H1 (cell line): ENCODE measurements around the gene ZNF337. TPM values are rescaled to one million over a fixed set of nuclear protein-coding genes. Genes with fewer than 3 reads are reported as not detected.

Experiments
- BACH1 ChIP-seq: IDR thresholded peaks from 2 replicates; pipeline ENCODE4 v1.6.1; 2012; ENCODE audit warnings: low read length, improper control_type of control experiment
- JUND ChIP-seq: IDR thresholded peaks from 2 replicates; pipeline ENCODE4 v1.6.1; 2011; ENCODE audit warnings: mild to moderate bottlenecking, improper control_type of control experiment, low read length
- NANOG ChIP-seq: IDR thresholded peaks from 2 replicates; pipeline ENCODE4 v1.6.1; 2011; ENCODE audit warnings: low read length, low read depth, mild to moderate bottlenecking, inconsistent platforms; ENCODE audit not compliant: insufficient read depth, poor library complexity, severe bottlenecking
- POLR2A ChIP-seq, 2 experiments: IDR thresholded peaks; 1 replicate in 1 of 2; 2 replicates in 1 of 2; pipeline ENCODE4 v1.6.1; 2011; ENCODE audit warnings: low read depth in 2 of 2, low read length in 2 of 2, mild to moderate bottlenecking in 2 of 2; ENCODE audit errors: control extremely low read depth in 1 of 2
- RFX5 ChIP-seq: IDR thresholded peaks from 2 replicates; pipeline ENCODE4 v1.6.1; 2011; ENCODE audit warnings: low read depth, low read length, improper control_type of control experiment, borderline replicate concordance
- SIRT6 ChIP-seq: IDR thresholded peaks from one replicate; pipeline ENCODE4 v1.7.1; 2012; ENCODE audit warnings: low read length, inconsistent platforms
- SP1 ChIP-seq: IDR thresholded peaks from 2 replicates; pipeline ENCODE4 v1.6.1; 2011; ENCODE audit warnings: low read depth, low read length
- SUZ12 ChIP-seq: fragments of 200-600 bp; sonication (generic); IDR thresholded peaks from 2 replicates; pipeline ENCODE4 v1.6.1; 2012; ENCODE audit warnings: mild to moderate bottlenecking, inconsistent platforms, low read length, moderate library complexity, mixed read lengths
- polyA plus RNA-seq, 7 experiments: library from polyadenylated mRNA; depleted of rRNA in 3 of 7; stranded (reverse) in 5 of 7; unstranded in 2 of 7; fragments of >200 nt in 5 of 7; fragments of 200-250 nt in 2 of 7; gene quantifications; 1 replicate in 5 of 7; 2 replicates in 1 of 7; 4 replicates in 1 of 7; pipeline versions ENCODE4 v1.2.1 to v1.2.3, GENCODE V29; 2011 to 2013; ENCODE audit warnings: missing spikeins in 2 of 7, mixed read lengths in 2 of 7
- total RNA-seq: library from RNA; stranded (reverse); fragmentation: NEBNext Ultra II Directional; extraction: Animal tissue kit (Norgen Biotek cat#: 25700); gene quantifications from 2 replicates; pipeline ENCODE4 v1.2.1, GENCODE V29; 2021
- TF ChIP-seq, protein P1 (sequence below): fragments of 300-600 bp; sonication (generic); IDR thresholded peaks from 2 replicates; pipeline ENCODE4 v1.7.1; 2012; ENCODE audit warnings: low read length, moderate library complexity, mild to moderate bottlenecking, inconsistent platforms; ENCODE audit not compliant: insufficient replicate concordance
- TF ChIP-seq, protein P2 (sequence below): IDR thresholded peaks from 2 replicates; pipeline ENCODE4 v1.6.1; 2011; ENCODE audit warnings: low read length, improper control_type of control experiment
- TF ChIP-seq, protein P3 (sequence below): IDR thresholded peaks from 2 replicates; pipeline ENCODE4 v1.6.1; 2012; ENCODE audit warnings: inconsistent platforms

The ZNF337 gene
- total and polyA plus RNA-seq, 2 of the 8 experiments (the other 6 are each of a cell fraction or from before 2014, with no cell fraction given) = 2.8 to 6.6 TPM

DNA sequence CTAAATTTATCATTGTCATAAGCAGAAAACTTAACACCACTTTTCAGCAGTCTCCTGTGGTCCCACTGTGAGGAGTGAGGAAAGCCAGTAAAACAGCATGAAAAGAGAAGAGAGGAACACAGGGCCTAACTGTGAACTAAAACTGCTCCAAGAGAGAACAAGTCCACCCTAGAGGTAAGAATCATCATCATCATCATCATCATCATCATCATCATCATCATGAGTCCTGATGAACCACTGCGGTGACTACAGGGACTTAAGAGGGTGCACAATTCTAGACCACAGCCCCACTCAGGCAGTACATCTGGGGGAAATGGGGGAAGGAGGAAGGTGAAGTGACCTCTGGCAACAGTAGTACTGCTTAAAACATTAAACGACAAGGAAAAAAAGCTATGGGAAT lies 13.6 kb downstream of the ZNF337 start (continued):
- TF ChIP-seq, protein P1, sequence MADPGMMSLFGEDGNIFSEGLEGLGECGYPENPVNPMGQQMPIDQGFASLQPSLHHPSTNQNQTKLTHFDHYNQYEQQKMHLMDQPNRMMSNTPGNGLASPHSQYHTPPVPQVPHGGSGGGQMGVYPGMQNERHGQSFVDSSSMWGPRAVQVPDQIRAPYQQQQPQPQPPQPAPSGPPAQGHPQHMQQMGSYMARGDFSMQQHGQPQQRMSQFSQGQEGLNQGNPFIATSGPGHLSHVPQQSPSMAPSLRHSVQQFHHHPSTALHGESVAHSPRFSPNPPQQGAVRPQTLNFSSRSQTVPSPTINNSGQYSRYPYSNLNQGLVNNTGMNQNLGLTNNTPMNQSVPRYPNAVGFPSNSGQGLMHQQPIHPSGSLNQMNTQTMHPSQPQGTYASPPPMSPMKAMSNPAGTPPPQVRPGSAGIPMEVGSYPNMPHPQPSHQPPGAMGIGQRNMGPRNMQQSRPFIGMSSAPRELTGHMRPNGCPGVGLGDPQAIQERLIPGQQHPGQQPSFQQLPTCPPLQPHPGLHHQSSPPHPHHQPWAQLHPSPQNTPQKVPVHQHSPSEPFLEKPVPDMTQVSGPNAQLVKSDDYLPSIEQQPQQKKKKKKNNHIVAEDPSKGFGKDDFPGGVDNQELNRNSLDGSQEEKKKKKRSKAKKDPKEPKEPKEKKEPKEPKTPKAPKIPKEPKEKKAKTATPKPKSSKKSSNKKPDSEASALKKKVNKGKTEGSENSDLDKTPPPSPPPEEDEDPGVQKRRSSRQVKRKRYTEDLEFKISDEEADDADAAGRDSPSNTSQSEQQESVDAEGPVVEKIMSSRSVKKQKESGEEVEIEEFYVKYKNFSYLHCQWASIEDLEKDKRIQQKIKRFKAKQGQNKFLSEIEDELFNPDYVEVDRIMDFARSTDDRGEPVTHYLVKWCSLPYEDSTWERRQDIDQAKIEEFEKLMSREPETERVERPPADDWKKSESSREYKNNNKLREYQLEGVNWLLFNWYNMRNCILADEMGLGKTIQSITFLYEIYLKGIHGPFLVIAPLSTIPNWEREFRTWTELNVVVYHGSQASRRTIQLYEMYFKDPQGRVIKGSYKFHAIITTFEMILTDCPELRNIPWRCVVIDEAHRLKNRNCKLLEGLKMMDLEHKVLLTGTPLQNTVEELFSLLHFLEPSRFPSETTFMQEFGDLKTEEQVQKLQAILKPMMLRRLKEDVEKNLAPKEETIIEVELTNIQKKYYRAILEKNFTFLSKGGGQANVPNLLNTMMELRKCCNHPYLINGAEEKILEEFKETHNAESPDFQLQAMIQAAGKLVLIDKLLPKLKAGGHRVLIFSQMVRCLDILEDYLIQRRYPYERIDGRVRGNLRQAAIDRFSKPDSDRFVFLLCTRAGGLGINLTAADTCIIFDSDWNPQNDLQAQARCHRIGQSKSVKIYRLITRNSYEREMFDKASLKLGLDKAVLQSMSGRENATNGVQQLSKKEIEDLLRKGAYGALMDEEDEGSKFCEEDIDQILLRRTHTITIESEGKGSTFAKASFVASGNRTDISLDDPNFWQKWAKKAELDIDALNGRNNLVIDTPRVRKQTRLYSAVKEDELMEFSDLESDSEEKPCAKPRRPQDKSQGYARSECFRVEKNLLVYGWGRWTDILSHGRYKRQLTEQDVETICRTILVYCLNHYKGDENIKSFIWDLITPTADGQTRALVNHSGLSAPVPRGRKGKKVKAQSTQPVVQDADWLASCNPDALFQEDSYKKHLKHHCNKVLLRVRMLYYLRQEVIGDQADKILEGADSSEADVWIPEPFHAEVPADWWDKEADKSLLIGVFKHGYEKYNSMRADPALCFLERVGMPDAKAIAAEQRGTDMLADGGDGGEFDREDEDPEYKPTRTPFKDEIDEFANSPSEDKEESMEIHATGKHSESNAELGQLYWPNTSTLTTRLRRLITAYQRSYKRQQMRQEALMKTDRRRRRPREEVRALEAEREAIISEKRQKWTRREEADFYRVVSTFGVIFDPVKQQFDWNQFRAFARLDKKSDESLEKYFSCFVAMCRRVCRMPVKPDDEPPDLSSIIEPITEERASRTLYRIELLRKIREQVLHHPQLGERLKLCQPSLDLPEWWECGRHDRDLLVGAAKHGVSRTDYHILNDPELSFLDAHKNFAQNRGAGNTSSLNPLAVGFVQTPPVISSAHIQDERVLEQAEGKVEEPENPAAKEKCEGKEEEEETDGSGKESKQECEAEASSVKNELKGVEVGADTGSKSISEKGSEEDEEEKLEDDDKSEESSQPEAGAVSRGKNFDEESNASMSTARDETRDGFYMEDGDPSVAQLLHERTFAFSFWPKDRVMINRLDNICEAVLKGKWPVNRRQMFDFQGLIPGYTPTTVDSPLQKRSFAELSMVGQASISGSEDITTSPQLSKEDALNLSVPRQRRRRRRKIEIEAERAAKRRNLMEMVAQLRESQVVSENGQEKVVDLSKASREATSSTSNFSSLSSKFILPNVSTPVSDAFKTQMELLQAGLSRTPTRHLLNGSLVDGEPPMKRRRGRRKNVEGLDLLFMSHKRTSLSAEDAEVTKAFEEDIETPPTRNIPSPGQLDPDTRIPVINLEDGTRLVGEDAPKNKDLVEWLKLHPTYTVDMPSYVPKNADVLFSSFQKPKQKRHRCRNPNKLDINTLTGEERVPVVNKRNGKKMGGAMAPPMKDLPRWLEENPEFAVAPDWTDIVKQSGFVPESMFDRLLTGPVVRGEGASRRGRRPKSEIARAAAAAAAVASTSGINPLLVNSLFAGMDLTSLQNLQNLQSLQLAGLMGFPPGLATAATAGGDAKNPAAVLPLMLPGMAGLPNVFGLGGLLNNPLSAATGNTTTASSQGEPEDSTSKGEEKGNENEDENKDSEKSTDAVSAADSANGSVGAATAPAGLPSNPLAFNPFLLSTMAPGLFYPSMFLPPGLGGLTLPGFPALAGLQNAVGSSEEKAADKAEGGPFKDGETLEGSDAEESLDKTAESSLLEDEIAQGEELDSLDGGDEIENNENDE = no peak
- TF ChIP-seq SIRT6 (no peak), BACH1 (no peak), POLR2A (IDR thresholded peaks at IDR 0.05; ENCODE audit: control extremely low read depth in 1 of 2, low read depth in 2 of 2, low read length in 2 of 2) (no peak), JUND (no peak), SUZ12 (no peak), NANOG (no peak), SP1 (no peak), RFX5 (no peak)
- TF ChIP-seq, protein P2, sequence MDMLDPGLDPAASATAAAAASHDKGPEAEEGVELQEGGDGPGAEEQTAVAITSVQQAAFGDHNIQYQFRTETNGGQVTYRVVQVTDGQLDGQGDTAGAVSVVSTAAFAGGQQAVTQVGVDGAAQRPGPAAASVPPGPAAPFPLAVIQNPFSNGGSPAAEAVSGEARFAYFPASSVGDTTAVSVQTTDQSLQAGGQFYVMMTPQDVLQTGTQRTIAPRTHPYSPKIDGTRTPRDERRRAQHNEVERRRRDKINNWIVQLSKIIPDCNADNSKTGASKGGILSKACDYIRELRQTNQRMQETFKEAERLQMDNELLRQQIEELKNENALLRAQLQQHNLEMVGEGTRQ = no peak
- TF ChIP-seq, protein P3, sequence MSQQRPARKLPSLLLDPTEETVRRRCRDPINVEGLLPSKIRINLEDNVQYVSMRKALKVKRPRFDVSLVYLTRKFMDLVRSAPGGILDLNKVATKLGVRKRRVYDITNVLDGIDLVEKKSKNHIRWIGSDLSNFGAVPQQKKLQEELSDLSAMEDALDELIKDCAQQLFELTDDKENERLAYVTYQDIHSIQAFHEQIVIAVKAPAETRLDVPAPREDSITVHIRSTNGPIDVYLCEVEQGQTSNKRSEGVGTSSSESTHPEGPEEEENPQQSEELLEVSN = no peak
- TF ChIP-seq, all 59 proteins: peak for 0
